NCI-H128 (cell line): ENCODE data around the gene ITFG2.

Experiments
- DNase-seq: peaks from one replicate; lab custom pipeline; 2025; ENCODE audit not compliant: unreplicated experiment; lab: John Stamatoyannopoulos, UW

Gene ITFG2

GRCh38 chr12:2829275-2829674 is 16.8 kb downstream of the ITFG2 start:
- no peak for DNase-seq

- no peak for DNase-seq
These were observed 20.2 kb downstream of the ITFG2 start for GRCh38 chr12:2832550-2833127.

GRCh38 chr12:2833327-2833726 is 20.9 kb downstream of the ITFG2 start:
- no peak for DNase-seq

GRCh38 chr12:2833810-2834209 is 21.3 kb downstream of the ITFG2 start:
- no peak for DNase-seq

GRCh38 chr12:2834581-2835491 is 22.4 kb downstream of the ITFG2 start, which contains the start of gene NRIP2:
NRIP2 (minus strand) TSS chr12:2835035; CDS start chr12:2834983, 52 bp downstream.
- DNase-seq = no peak

GRCh38 chr12:2835691-2836403 is 23.4 kb downstream of the ITFG2 start:
- no peak for DNase-seq

- no peak for DNase-seq
These were observed 24.1 kb downstream of the ITFG2 start for GRCh38 chr12:2836574-2836973.

GRCh38 chr12:2841056-2841650 is 28.7 kb downstream of the ITFG2 start:
- no peak for DNase-seq

GRCh38 chr12:2842948-2843347 is 30.5 kb downstream of the ITFG2 start:
- no peak for DNase-seq

- DNase-seq = no peak
These were observed 32.3 kb downstream of the ITFG2 start for GRCh38 chr12:2844786-2845185.

GRCh38 chr12:2845280-2845679 is 32.8 kb downstream of the ITFG2 start:
- DNase-seq = no peak

GRCh38 chr12:2851931-2852330 is 39.5 kb downstream of the ITFG2 start:
- DNase-seq = no peak

- DNase-seq = peak; percentile 35
These were observed 41.2 kb downstream of the ITFG2 start for GRCh38 chr12:2853626-2854025.

GRCh38 chr12:2854669-2855453 is 42.4 kb downstream of the ITFG2 start:
- no peak for DNase-seq

- DNase-seq = no peak
These were observed 43.1 kb downstream of the ITFG2 start for GRCh38 chr12:2855546-2855945.

- no peak for DNase-seq
These were observed 43.6 kb downstream of the ITFG2 start for GRCh38 chr12:2856051-2856450.

- DNase-seq = no peak
These were observed 44.6 kb downstream of the ITFG2 start, which contains the start of gene TEX52 for GRCh38 chr12:2857021-2857431. TEX52 (minus strand) TSS chr12:2857039; CDS start chr12:2857026, 13 bp downstream.

GRCh38 chr12:2857576-2857975 is 45.1 kb downstream of the ITFG2 start:
- DNase-seq = no peak

GRCh38 chr12:2858334-2858733 is 45.9 kb downstream of the ITFG2 start:
- DNase-seq = no peak

- no peak for DNase-seq
These were observed 46.5 kb downstream of the ITFG2 start for GRCh38 chr12:2858944-2859421.
